Measurements from ENCODE around the gene TMEM39A.

Gene TMEM39A

DNA sequence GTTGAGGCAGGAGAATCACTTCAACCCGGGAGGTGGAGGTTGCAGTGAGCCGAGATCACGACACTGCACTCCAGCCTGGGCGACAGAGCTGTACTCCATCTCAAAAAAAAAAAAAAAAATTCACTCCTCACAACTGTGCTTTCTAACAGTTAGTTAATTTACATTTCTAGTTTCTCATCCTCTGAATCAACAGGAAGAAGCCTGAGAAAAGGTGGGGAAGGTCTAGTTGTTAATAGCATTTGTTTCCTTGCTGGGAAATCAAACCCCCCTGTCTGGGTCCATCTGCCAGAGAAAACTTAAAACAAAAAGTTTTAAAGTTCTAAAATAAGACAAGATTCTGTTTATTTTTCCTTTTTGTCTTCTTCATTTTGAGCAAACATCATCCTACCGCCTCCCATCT, 62.3 kb downstream of the TMEM39A start:
- no peak for DNase-seq (ENCODE audit: low read depth in 2 of 2)

DNA sequence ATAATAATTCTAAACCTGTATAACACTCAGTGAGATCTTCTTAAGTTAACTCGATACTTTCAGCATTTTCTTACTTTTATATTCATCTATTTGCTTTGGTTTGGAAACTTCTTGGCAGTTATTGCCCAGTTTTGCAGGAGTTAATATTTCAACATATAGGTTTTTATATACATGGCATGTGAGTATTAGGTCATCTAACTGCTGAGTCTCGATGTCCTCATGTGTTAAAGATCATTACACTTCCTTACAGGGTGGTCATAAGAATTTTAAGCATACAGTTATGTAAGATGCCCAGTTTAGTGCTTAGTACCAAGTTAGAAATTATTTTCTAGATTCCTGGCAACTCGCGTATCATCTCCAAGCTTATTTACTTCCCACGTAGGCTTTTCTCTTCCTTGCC, 62.9 kb downstream of the TMEM39A start:
- DNase-seq (ENCODE audit: low read depth in 2 of 2) = no peak

DNA sequence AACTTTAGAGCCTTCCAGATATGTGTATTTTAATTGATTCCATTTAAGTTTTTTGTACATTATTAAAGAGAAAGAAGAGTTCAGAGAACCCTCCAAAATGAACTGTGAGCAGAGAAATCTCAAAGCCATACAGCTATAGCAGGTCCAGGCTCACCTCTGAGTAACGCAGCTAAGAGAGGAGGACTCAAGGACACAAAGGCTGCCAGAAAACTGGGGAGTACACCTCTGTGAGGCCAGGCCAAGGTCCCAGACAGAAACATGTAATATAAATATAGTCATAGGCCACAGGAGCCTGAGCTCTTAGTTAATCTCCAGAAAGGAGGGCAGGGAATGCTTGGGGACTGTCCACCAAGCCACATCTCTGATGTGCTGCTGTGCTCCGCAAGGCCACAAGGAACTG, 66.5 kb downstream of the TMEM39A start:
- DNase-seq (ENCODE audit: low read depth in 2 of 2) = no peak

DNA sequence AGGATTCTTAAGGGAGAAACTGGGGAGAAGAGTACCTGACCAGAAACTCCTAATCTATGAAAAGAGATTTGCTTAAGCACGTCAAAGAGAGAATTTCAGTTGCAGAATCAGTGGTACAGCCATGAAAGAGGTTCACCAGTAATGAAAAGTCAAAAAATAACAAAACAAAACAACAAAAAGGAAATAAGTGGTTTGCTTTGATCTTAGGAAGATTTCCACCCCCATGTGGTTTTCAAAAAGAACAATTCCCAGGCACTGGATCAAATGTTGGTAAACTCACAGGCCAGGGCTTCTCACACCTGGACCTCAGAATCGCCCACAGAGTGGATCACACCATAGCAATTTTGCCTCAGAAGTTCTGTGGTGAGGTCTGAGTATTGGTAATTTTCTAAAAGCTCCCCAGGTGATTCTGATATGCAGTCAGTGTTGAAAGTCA, 67.5 kb downstream of the TMEM39A start:
- no peak for DNase-seq (ENCODE audit: low read depth in 2 of 2)

DNA sequence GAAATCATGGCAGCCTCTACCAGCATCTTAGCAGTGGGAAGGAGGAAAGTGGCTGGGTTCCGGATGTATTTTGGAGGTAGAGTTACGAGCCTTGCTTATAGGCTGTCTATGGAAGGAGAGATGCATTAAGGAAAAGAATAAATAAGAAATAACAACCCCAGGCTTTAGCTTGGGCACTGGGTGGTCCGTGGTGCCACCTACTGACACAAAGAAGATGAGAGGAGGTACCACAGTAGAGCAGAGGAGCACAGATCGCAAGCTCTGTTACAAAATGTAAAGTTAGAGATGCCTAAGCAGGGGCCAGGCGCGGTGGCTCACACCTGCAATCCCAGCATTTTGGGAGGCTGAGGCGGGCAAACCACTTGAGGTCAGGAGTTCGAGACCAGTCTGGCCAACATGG, 74.8 kb downstream of the TMEM39A start:
- no peak for DNase-seq (ENCODE audit: low read depth in 2 of 2)

DNA sequence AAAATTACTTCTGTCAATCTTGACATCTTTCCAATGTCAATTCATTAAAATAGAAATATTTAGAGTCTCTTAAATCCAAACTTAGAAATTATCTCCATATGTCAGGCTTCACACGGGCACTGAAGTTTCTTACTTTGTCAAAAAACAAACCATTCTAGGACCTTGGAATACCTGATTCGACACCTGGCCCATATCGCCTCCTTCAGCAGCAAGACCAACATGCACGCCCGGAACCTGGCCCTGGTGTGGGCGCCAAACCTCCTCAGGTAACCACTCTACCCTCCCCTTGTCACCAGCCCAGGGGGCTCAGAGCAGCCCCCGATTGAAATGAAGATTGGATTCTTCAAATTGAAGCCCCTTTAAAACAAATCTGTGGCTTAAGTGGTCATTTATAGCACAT, 81.3 kb downstream of the TMEM39A start:
- DNase-seq (ENCODE audit: low read depth in 2 of 2) = no peak

DNA sequence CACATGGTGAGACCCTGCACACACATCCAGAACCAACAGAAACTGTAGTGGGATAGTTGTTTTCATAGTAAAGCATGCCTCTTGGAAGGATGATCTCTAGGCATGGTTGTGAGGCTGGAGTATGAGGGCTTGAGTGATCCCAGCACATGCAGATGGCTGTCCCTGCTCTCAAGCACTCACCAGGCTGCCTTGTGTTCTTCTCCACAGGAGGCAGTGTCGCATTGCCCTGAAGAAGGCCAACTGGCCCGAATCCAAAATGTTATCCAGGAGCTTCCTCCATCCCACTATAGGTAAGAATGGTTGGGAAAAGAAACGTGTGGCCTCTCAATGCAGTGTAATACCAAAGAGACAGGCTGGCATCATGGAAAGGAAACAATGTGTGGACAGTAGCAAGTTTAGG, 82.7 kb downstream of the TMEM39A start:
- DNase-seq (ENCODE audit: low read depth in 2 of 2) = no peak

Measured in activated CD4-positive, alpha-beta T cell treated with anti-CD3 and anti-CD28 coated beads for 24 hours (primary cell).